DND-41 (cell line): ENCODE results near the gene TMEM236.

ENCODE experiments used
- ATAC-seq: fragments of 200-7000 bp; cut with Tn5 transposase; 3 replicates; pipeline ENCODE4 v1.9.1; 2021; ENCODE audit warnings: low read depth; ENCODE audit not compliant: insufficient read depth
- DNase-seq: peaks from one replicate; pipeline ENCODE4 v3.0.0-alpha.2; 2020
- H2AFZ ChIP-seq: 2 replicates; pipeline ENCODE4 v1.6.0; 2012; ENCODE audit warnings: low read depth, low read length
- H3K27ac ChIP-seq: 2 replicates; pipeline ENCODE4 v1.5.1; 2012; ENCODE audit warnings: low read length, inconsistent platforms
- H3K27me3 ChIP-seq: fragments of 200-600 bp; sonication (generic); 2 replicates; pipeline ENCODE4 v1.6.0; 2012; ENCODE audit warnings: low read length, mild to moderate bottlenecking, inconsistent platforms; ENCODE audit not compliant: insufficient read depth, poor library complexity
- H3K36me3 ChIP-seq: 2 replicates; pipeline ENCODE4 v1.5.1; 2012; ENCODE audit warnings: low read length, inconsistent platforms; ENCODE audit not compliant: insufficient read depth
- H3K4me1 ChIP-seq: 2 replicates; pipeline ENCODE4 v1.5.1; 2012; ENCODE audit warnings: mild to moderate bottlenecking, low read length; ENCODE audit not compliant: insufficient read depth
- H3K4me2 ChIP-seq: 2 replicates; pipeline ENCODE4 v1.6.0; 2012; ENCODE audit warnings: mild to moderate bottlenecking, moderate library complexity, low read length, inconsistent platforms; ENCODE audit not compliant: insufficient read depth
- H3K4me3 ChIP-seq, 2 experiments: fragments of 200-600 bp in 1 of 2; shearing (Covaris generic) in 1 of 2; 2 replicates each; pipeline ENCODE4 v1.5.1; 2012 to 2016; ENCODE audit warnings: inconsistent platforms in 2 of 2, low read length in 2 of 2, mild to moderate bottlenecking in 2 of 2, low read depth in 1 of 2, moderate library complexity in 1 of 2
- H3K79me2 ChIP-seq: 2 replicates; pipeline ENCODE4 v1.6.0; 2012; ENCODE audit warnings: low read length, inconsistent platforms; ENCODE audit not compliant: insufficient read depth
- H3K9ac ChIP-seq: 2 replicates; pipeline ENCODE4 v1.6.0; 2012; ENCODE audit warnings: low read depth, mild to moderate bottlenecking, inconsistent platforms, low read length, moderate library complexity
- H3K9me3 ChIP-seq: 2 replicates; pipeline ENCODE4 v1.5.1; 2012; ENCODE audit warnings: low read length, moderate library complexity, mild to moderate bottlenecking, inconsistent platforms; ENCODE audit not compliant: insufficient read depth, severe bottlenecking
- H4K20me1 ChIP-seq: 2 replicates; pipeline ENCODE4 v1.6.0; 2012; ENCODE audit warnings: low read length; ENCODE audit not compliant: insufficient read depth
- CTCF ChIP-seq: IDR thresholded peaks from 2 replicates; pipeline ENCODE4 v1.5.1; 2012; ENCODE audit warnings: borderline replicate concordance, low read length, moderate library complexity, mild to moderate bottlenecking; ENCODE audit not compliant: poor library complexity, severe bottlenecking; ENCODE audit errors: extremely low read depth
- EZH2 ChIP-seq: IDR thresholded peaks from 3 replicates; pipeline ENCODE4 v1.6.1; 2012; ENCODE audit warnings: borderline replicate concordance, low read depth, mild to moderate bottlenecking, moderate library complexity, low read length, inconsistent platforms; ENCODE audit not compliant: severe bottlenecking

TMEM236 gene

GRCh38 chr10:17789396-17789795, 37.4 kb downstream of the TMEM236 start:
- no peak for TF ChIP-seq CTCF
- no peak for TF ChIP-seq EZH2
- no peak overlapping the region for H2AFZ ChIP-seq
- H3K9ac ChIP-seq: no peak overlapping the region
- peaks cover 17% of the 10 kb centered on the region for H3K4me1 ChIP-seq
- no peak overlapping the region for H3K4me3 ChIP-seq
- no peaks in the 10 kb centered on the region for H3K27me3 ChIP-seq
- H3K79me2 ChIP-seq: no peaks in the 10 kb centered on the region
- no peak overlapping the region for H3K4me2 ChIP-seq
- no peak for ATAC-seq
- DNase-seq: no peak
- no peaks in the 10 kb centered on the region for H4K20me1 ChIP-seq
- no peaks in the 10 kb centered on the region for H3K36me3 ChIP-seq
- no peak overlapping the region for H3K27ac ChIP-seq
- H3K9me3 ChIP-seq: no peaks in the 10 kb centered on the region

GRCh38 chr10:17790651-17791050, 38.6 kb downstream of the TMEM236 start:
- no peaks in the 10 kb centered on the region for H3K27me3 ChIP-seq
- no peak overlapping the region for H3K4me3 ChIP-seq
- H3K9ac ChIP-seq: no peak overlapping the region
- H3K9me3 ChIP-seq: no peaks in the 10 kb centered on the region
- H3K4me2 ChIP-seq: no peak overlapping the region
- H3K4me1 ChIP-seq: peaks cover 17% of the 10 kb centered on the region
- no peaks in the 10 kb centered on the region for H4K20me1 ChIP-seq
- no peak overlapping the region for H2AFZ ChIP-seq
- ATAC-seq (no peak), DNase-seq (no peak)
- TF ChIP-seq EZH2 (no peak), CTCF (no peak)
- H3K36me3 ChIP-seq: no peaks in the 10 kb centered on the region
- H3K27ac ChIP-seq: no peak overlapping the region
- H3K79me2 ChIP-seq: no peaks in the 10 kb centered on the region

GRCh38 chr10:17792991-17793390, 41.0 kb downstream of the TMEM236 start:
- no peaks in the 10 kb centered on the region for H3K9me3 ChIP-seq
- ATAC-seq (peak; percentile 75), DNase-seq (no peak)
- no peaks in the 10 kb centered on the region for H4K20me1 ChIP-seq
- H3K9ac ChIP-seq: no peak overlapping the region
- H2AFZ ChIP-seq: peak overlapping the region; percentile 11
- H3K36me3 ChIP-seq: no peaks in the 10 kb centered on the region
- H3K27ac ChIP-seq: peak overlapping the region; percentile 22; the same call in 1 of the 2 replicates
- H3K79me2 ChIP-seq: no peaks in the 10 kb centered on the region
- peaks cover 17% of the 10 kb centered on the region for H3K4me1 ChIP-seq
- TF ChIP-seq EZH2 (no peak), CTCF (no peak)
- H3K4me2 ChIP-seq: no peak overlapping the region
- no peaks in the 10 kb centered on the region for H3K27me3 ChIP-seq
- H3K4me3 ChIP-seq: no peak overlapping the region
